Liver (tissue), 3 donors: ENCODE results near the gene NFATC1.
"Not testable (repeated sequence)": the region's sequence is repeated elsewhere in the genome, so short reads cannot be mapped to it uniquely, and the experiment has no call there.

ENCODE experiments used
- EGR1 ChIP-seq, 2 donors: IDR thresholded peaks; 2 replicates each; pipeline ENCODE4 v1.6.1; 2016 to 2018; ENCODE audit warnings: antibody characterized with exemption in 2 of 2, low read depth in 2 of 2
- FOXA1 ChIP-seq: IDR thresholded peaks from 2 replicates; pipeline ENCODE4 v1.6.1; 2016; ENCODE audit warnings: antibody characterized with exemption
- GABPA ChIP-seq, 2 donors: IDR thresholded peaks in 1 of 2; conservative IDR thresholded peaks in 1 of 2; 2 replicates each; pipeline ENCODE4 v1.6.1; 2016; ENCODE audit warnings: antibody characterized with exemption in 2 of 2, mild to moderate bottlenecking in 1 of 2, moderate library complexity in 1 of 2
- JUND ChIP-seq, 2 donors: IDR thresholded peaks; 2 replicates each; pipeline ENCODE4 v1.6.1; 2016; ENCODE audit warnings: antibody characterized with exemption in 2 of 2
- NR2F2 ChIP-seq: IDR thresholded peaks from 2 replicates; pipeline ENCODE4 v1.6.1; 2016; ENCODE audit warnings: antibody characterized with exemption
- RAD21 ChIP-seq, 2 donors: IDR thresholded peaks; 2 replicates each; pipeline ENCODE4 v1.6.1; 2016; ENCODE audit warnings: antibody characterized with exemption in 2 of 2, mild to moderate bottlenecking in 2 of 2
- RXRA ChIP-seq, 2 donors: IDR thresholded peaks; 2 replicates each; pipeline ENCODE4 v1.6.1; 2017 to 2018; ENCODE audit warnings: antibody characterized with exemption in 2 of 2, mild to moderate bottlenecking in 1 of 2
- SP1 ChIP-seq: IDR thresholded peaks from 2 replicates; pipeline ENCODE4 v1.6.1; 2018; ENCODE audit warnings: antibody characterized with exemption, mild to moderate bottlenecking
- TAF1 ChIP-seq: conservative IDR thresholded peaks from 2 replicates; pipeline ENCODE4 v1.6.1; 2016; ENCODE audit warnings: antibody characterized with exemption, mild to moderate bottlenecking
- YY1 ChIP-seq: IDR thresholded peaks from 2 replicates; pipeline ENCODE4 v1.6.1; 2016; ENCODE audit warnings: antibody characterized with exemption, mild to moderate bottlenecking
- TF ChIP-seq, protein P1 (sequence below): fragments of 150-350 bp; IDR thresholded peaks from 2 replicates; pipeline ENCODE4 v1.5.1; 2017; ENCODE audit warnings: improper control_type of control experiment, low read depth, low read length; ENCODE audit not compliant: missing input control
- TF ChIP-seq, protein P2 (sequence below): IDR thresholded peaks from 2 replicates; pipeline ENCODE4 v1.6.1; 2016; ENCODE audit warnings: antibody characterized with exemption
- TF ChIP-seq, protein P3 (sequence below): IDR thresholded peaks from 2 replicates; pipeline ENCODE4 v1.6.1; 2016; ENCODE audit warnings: antibody characterized with exemption
- TF ChIP-seq, protein P4 (sequence below): IDR thresholded peaks from 2 replicates; pipeline ENCODE4 v1.6.1; 2016; ENCODE audit warnings: antibody characterized with exemption, mild to moderate bottlenecking
- donor health status: healthy.
- donor health status: healthy.

DNA sequence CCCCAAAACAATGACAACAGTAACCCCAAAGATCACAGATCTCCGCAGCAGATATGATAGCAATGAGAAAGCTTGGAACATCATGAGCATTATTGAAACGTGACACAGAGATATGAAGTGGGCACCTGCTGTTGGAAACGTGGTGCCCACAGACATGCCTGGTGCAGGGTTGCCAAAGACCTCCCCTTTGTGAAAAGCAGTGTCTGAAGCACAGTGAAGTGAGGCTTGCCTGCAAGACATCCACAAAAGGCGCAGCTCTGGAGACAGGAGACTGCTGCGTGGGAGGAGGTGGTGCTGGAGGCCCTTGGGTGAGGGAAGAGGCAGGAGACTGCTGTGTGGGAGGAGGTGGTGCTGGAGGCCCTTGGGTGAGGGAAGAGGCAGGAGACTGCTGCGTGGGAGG lies 108.8 kb downstream of the NFATC1 start:
- TF ChIP-seq, protein P1, sequence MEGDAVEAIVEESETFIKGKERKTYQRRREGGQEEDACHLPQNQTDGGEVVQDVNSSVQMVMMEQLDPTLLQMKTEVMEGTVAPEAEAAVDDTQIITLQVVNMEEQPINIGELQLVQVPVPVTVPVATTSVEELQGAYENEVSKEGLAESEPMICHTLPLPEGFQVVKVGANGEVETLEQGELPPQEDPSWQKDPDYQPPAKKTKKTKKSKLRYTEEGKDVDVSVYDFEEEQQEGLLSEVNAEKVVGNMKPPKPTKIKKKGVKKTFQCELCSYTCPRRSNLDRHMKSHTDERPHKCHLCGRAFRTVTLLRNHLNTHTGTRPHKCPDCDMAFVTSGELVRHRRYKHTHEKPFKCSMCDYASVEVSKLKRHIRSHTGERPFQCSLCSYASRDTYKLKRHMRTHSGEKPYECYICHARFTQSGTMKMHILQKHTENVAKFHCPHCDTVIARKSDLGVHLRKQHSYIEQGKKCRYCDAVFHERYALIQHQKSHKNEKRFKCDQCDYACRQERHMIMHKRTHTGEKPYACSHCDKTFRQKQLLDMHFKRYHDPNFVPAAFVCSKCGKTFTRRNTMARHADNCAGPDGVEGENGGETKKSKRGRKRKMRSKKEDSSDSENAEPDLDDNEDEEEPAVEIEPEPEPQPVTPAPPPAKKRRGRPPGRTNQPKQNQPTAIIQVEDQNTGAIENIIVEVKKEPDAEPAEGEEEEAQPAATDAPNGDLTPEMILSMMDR: not testable (repeated sequence)
- TF ChIP-seq RXRA (IDR thresholded peaks at IDR 0.05); TAF1; RAD21 (IDR thresholded peaks at IDR 0.05); SP1; GABPA (IDR thresholded peaks at IDR 0.05 in 1 of 2, conservative IDR thresholded peaks at IDR 0.05 in 1 of 2); YY1; JUND (IDR thresholded peaks at IDR 0.05); EGR1 (IDR thresholded peaks at IDR 0.05; ENCODE audit: low read depth in 2 of 2); FOXA1; NR2F2: not testable (repeated sequence)
- TF ChIP-seq, protein P2, sequence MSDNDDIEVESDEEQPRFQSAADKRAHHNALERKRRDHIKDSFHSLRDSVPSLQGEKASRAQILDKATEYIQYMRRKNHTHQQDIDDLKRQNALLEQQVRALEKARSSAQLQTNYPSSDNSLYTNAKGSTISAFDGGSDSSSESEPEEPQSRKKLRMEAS: not testable (repeated sequence)
- TF ChIP-seq, protein P3, sequence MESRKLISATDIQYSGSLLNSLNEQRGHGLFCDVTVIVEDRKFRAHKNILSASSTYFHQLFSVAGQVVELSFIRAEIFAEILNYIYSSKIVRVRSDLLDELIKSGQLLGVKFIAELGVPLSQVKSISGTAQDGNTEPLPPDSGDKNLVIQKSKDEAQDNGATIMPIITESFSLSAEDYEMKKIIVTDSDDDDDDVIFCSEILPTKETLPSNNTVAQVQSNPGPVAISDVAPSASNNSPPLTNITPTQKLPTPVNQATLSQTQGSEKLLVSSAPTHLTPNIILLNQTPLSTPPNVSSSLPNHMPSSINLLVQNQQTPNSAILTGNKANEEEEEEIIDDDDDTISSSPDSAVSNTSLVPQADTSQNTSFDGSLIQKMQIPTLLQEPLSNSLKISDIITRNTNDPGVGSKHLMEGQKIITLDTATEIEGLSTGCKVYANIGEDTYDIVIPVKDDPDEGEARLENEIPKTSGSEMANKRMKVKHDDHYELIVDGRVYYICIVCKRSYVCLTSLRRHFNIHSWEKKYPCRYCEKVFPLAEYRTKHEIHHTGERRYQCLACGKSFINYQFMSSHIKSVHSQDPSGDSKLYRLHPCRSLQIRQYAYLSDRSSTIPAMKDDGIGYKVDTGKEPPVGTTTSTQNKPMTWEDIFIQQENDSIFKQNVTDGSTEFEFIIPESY: not testable (repeated sequence)
- TF ChIP-seq, protein P4, sequence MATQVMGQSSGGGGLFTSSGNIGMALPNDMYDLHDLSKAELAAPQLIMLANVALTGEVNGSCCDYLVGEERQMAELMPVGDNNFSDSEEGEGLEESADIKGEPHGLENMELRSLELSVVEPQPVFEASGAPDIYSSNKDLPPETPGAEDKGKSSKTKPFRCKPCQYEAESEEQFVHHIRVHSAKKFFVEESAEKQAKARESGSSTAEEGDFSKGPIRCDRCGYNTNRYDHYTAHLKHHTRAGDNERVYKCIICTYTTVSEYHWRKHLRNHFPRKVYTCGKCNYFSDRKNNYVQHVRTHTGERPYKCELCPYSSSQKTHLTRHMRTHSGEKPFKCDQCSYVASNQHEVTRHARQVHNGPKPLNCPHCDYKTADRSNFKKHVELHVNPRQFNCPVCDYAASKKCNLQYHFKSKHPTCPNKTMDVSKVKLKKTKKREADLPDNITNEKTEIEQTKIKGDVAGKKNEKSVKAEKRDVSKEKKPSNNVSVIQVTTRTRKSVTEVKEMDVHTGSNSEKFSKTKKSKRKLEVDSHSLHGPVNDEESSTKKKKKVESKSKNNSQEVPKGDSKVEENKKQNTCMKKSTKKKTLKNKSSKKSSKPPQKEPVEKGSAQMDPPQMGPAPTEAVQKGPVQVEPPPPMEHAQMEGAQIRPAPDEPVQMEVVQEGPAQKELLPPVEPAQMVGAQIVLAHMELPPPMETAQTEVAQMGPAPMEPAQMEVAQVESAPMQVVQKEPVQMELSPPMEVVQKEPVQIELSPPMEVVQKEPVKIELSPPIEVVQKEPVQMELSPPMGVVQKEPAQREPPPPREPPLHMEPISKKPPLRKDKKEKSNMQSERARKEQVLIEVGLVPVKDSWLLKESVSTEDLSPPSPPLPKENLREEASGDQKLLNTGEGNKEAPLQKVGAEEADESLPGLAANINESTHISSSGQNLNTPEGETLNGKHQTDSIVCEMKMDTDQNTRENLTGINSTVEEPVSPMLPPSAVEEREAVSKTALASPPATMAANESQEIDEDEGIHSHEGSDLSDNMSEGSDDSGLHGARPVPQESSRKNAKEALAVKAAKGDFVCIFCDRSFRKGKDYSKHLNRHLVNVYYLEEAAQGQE: not testable (repeated sequence)
